Activated T-helper 17 cell treated with anti-CD3 and anti-CD28 coated beads, Interleukin-2, amount 50 U/mL, for 72 hours (primary cell): ENCODE data around the gene MSANTD7. TPM values are rescaled to one million over a fixed set of nuclear protein-coding genes. Genes with fewer than 3 reads are reported as not detected.
A peak's percentile ranks its signal among the peaks of the same experiment; 100 is the strongest.
"Not testable (repeated sequence)": the region's sequence is repeated elsewhere in the genome, so short reads cannot be mapped to it uniquely, and the experiment has no call there.

Experiments used
- ATAC-seq: fragments of 150-1000 bp; cut with Tn5 transposase; replicated peaks from 2 replicates; pipeline ENCODE4 v1.10.0; 2021; ENCODE audit warnings: mild to moderate bottlenecking, moderate library complexity
- H3K27ac Mint-ChIP-seq: one replicate; pipeline ENCODE4 v1.8.0; 2022; ENCODE audit warnings: mixed read lengths
- H3K27me3 Mint-ChIP-seq: one replicate; pipeline ENCODE4 v1.8.0; 2022; ENCODE audit warnings: mixed read lengths
- H3K36me3 Mint-ChIP-seq: one replicate; pipeline ENCODE4 v1.8.0; 2022; ENCODE audit warnings: low read depth, mild to moderate bottlenecking, mixed read lengths
- H3K4me1 Mint-ChIP-seq: one replicate; pipeline ENCODE4 v1.8.0; 2022; ENCODE audit warnings: mixed read lengths
- H3K4me3 Mint-ChIP-seq: one replicate; pipeline ENCODE4 v1.8.0; 2022; ENCODE audit warnings: mild to moderate bottlenecking, mixed read lengths
- H3K9me3 Mint-ChIP-seq: one replicate; pipeline ENCODE4 v1.8.0; 2022; ENCODE audit warnings: mixed read lengths
- total RNA-seq, 2 donors: library from RNA; stranded (reverse); gene quantifications; one replicate each; pipeline ENCODE4 v1.2.3, GENCODE V29; 2022

The MSANTD7 gene
- total RNA-seq, result 10 to 100 TPM; 15.7 to 23.4 TPM

DNA sequence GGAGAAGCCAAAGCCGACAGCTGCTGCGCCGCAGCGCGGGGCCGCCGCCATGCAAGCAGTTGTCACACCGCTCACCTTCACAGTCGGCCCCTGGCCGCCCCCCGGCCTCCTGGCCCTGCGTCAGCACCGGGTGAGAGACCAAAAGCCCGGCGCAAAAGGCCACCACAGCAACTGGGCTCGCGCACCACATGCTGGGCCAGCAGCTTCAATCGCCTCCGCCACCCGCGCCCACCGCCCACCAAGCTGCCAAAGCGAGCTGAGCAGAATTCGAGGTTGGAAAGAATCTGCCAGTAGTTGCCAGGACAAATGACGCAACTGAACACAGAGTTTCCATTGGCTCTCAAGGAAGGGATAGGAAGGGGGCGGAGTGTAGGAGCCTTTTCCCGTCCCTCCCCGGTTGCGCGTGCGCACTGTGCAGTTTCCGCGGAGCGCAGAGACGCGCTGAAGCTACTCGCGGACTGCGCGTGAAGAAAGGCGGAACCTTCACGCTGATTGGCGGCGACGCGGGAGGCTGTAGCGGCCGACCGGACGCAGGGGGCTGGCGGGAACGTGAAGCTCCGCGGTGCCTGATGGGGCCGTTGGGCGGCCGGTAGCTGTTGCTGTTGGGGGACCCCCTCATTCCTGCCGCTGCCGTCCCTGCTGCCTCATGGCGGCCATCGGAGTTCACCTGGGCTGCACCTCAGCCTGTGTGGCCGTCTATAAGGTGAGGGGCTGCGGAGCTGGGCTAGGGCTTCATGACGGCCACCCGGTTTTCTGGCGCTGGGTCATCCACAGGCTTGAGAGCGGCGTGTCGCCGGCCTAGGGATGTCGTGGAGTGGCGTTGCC, at the start of gene MSANTD7, which contains the start of the genes CDNF and HSPA14:
MSANTD7 (plus strand) TSS at position 550 of the 825 bp plus-strand sequence. CDS start 3,979 bp downstream, outside the sequence.
CDNF (minus strand) TSS at position 281 of the 825 bp plus-strand sequence; CDS start at position 190, 91 bp downstream.
HSPA14 (plus strand) TSS at position 550 of the 825 bp plus-strand sequence; CDS start at position 647, 97 bp downstream.
- peak; percentile 96 for ATAC-seq
- Mint-ChIP-seq H3K27ac (peak within 1 kb of the TSS; percentile 93), H3K9me3 (no peaks in the 10 kb centered on the region), H3K4me3 (peak within 1 kb of the TSS; percentile 79), H3K4me1 (peaks cover 14% of the 10 kb centered on the region), H3K27me3 (no peaks in the 10 kb centered on the region), H3K36me3 (peaks cover 48% of the 10 kb centered on the region)

- H3K4me3 Mint-ChIP-seq, result no peak overlapping the region
- no peaks in the 10 kb centered on the region for H3K27me3 Mint-ChIP-seq
- no peaks in the 10 kb centered on the region for H3K4me1 Mint-ChIP-seq
- H3K9me3 Mint-ChIP-seq, result no peaks in the 10 kb centered on the region
- ATAC-seq, result no peak
- no peak overlapping the region for H3K27ac Mint-ChIP-seq
- H3K36me3 Mint-ChIP-seq, result no peaks in the 10 kb centered on the region
Observed at GRCh38 chr10:14798636-14799035, 39.5 kb upstream of the MSANTD7 start.

DNA sequence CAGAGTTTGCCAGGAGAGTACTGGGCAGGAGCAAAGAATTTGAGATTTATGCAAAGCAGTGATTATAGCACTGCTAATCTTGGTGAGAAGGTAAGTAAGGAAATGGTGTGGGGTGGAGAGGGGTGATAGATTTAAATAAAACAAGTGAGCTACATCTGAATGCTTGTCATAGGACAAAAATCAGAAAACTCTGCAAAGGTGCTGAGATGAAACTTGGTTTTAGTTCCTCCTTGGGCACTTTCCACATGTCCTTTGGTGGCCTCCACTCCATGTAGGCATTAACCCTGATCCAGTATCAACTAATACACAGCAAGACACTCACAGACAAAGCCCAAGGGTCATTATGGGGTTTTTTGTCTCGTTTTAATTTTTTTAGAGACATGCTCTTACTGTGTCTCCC, 37.7 kb upstream of the MSANTD7 start:
- Mint-ChIP-seq H3K27ac (no peak overlapping the region), H3K4me3 (no peak overlapping the region), H3K4me1 (no peaks in the 10 kb centered on the region), H3K36me3 (no peaks in the 10 kb centered on the region), H3K27me3 (no peaks in the 10 kb centered on the region), H3K9me3 (no peaks in the 10 kb centered on the region)
- no peak for ATAC-seq

GRCh38 chr10:14801723-14802122, 36.4 kb upstream of the MSANTD7 start:
- Mint-ChIP-seq H3K36me3 (no peaks in the 10 kb centered on the region), H3K4me3 (no peak overlapping the region), H3K4me1 (no peaks in the 10 kb centered on the region), H3K27ac (no peak overlapping the region), H3K9me3 (no peaks in the 10 kb centered on the region), H3K27me3 (no peaks in the 10 kb centered on the region)
- no peak for ATAC-seq

DNA sequence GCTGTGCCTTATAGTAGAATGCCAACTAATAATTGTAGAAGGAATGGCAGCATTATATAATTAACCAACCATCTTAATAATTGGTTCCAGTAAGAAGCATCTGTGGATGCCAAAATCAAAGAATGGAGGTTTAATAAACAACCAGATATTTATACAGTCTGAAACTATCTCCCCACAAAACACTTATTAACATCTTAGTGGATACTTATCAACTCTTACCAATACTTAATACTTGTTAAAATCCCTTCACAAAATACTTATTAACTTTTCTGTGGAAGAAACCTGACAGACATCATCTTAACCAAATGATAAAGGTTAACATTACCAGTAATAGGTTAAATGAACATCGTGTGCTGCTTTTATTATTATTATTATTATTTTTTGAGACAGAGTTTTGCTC, 34.3 kb upstream of the MSANTD7 start:
- Mint-ChIP-seq H3K9me3 (no peaks in the 10 kb centered on the region), H3K36me3 (no peaks in the 10 kb centered on the region), H3K4me3 (no peak overlapping the region), H3K27ac (no peak overlapping the region), H3K27me3 (no peaks in the 10 kb centered on the region), H3K4me1 (no peaks in the 10 kb centered on the region)
- no peak for ATAC-seq

DNA sequence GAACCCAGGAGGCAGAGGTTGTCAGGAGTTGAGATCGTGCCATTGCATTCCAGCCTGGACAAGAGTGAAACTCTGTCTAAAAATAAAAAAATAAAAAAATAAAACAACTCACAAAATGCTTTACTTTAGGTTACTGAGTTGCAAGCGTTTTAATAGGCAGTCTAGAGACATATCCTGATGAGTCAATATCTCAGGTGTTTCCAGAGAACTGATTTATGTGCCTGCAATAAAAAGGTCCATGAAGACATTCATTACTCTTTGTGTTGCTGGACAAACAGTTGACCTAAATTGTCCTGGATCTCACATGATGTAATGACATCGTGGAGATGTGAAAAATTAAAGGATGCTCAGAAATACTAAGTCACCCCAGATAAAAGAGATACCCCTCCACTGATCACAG, 31.8 kb upstream of the MSANTD7 start:
- no peak for ATAC-seq
- Mint-ChIP-seq H3K27ac (no peak overlapping the region), H3K36me3 (no peaks in the 10 kb centered on the region), H3K4me3 (no peak overlapping the region), H3K4me1 (peaks cover 3% of the 10 kb centered on the region), H3K9me3 (no peaks in the 10 kb centered on the region), H3K27me3 (no peaks in the 10 kb centered on the region)

- Mint-ChIP-seq H3K27ac (peak overlapping the region; percentile 71), H3K4me3 (peak overlapping the region; percentile 63), H3K4me1 (peaks cover 9% of the 10 kb centered on the region), H3K9me3 (no peaks in the 10 kb centered on the region), H3K27me3 (no peaks in the 10 kb centered on the region), H3K36me3 (no peaks in the 10 kb centered on the region)
- ATAC-seq, result peak; percentile 57
Observed at GRCh38 chr10:14810969-14811953, 26.8 kb upstream of the MSANTD7 start.

- H3K36me3 Mint-ChIP-seq, result no peaks in the 10 kb centered on the region
- H3K27ac Mint-ChIP-seq, result peak overlapping the region; percentile 71
- H3K4me1 Mint-ChIP-seq, result peaks cover 9% of the 10 kb centered on the region
- H3K27me3 Mint-ChIP-seq, result no peaks in the 10 kb centered on the region
- ATAC-seq, result peak; percentile 79
- no peaks in the 10 kb centered on the region for H3K9me3 Mint-ChIP-seq
- H3K4me3 Mint-ChIP-seq, result peak overlapping the region; percentile 63
Observed at GRCh38 chr10:14812271-14812670, 25.8 kb upstream of the MSANTD7 start.

DNA sequence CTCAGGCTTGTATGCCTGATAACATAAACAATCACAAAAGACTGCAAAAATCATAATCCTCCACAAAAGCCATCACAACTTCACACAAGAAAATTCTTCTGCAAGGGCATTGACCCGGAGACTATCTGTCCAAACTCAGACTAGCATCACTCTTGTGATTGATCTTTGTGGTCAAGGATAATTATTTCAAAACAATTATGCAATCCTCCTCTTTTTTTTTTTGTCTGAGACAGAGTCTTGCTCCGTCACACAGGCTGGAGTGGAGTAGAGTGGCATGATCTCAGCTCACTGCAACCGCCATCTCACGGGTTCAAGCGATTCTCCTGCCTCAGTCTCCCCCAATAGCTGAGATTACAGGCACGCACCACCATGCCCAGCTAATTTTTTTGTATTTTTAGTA, 22.4 kb upstream of the MSANTD7 start:
- Mint-ChIP-seq H3K27ac (no peak overlapping the region), H3K4me1 (peaks cover 9% of the 10 kb centered on the region), H3K4me3 (no peak overlapping the region), H3K36me3 (no peaks in the 10 kb centered on the region), H3K9me3 (no peaks in the 10 kb centered on the region), H3K27me3 (no peaks in the 10 kb centered on the region)
- no peak for ATAC-seq

GRCh38 chr10:14816717-14817116, 21.4 kb upstream of the MSANTD7 start:
- H3K4me3 Mint-ChIP-seq, H3K36me3 Mint-ChIP-seq, H3K9me3 Mint-ChIP-seq, ATAC-seq, H3K27me3 Mint-ChIP-seq, H3K27ac Mint-ChIP-seq, H3K4me1 Mint-ChIP-seq: not testable (repeated sequence)

DNA sequence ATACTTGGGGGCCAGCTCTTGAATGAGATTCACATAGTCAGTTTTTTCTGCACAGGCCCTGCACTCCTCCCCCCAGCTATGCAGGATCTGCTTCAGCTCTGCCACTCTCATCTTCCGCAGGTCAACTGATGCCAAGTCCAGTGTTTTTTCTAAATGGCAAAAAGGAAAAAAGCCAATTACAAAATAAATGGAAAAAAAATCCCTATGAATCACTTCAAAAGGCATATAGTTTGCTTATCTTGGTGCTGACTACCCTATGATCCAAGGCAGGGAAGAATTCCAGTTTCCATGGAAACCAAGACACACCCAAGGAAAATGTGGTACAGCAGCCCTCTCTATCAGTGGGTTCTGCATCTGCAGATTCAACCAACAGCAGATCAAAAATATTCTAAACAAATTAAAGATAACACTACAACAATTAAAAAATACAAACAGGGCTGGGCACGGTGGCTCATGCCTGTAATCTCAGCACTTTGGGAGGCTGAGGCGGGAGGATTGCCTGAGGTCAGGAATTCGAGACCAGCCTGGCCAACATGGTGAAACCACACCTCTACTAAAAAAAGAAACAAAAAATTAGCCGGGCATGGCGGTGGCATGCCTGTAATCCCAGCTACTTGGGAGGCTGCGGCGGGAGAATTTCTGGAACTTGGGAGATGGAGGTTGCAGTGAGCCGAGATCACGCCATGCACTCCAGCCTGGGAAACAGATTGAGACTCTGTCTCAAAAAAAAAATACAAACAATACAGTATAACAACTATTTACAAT, 17.9 kb upstream of the MSANTD7 start:
- no peaks in the 10 kb centered on the region for H3K36me3 Mint-ChIP-seq
- no peaks in the 10 kb centered on the region for H3K4me1 Mint-ChIP-seq
- H3K27ac Mint-ChIP-seq, result no peak overlapping the region
- no peaks in the 10 kb centered on the region for H3K27me3 Mint-ChIP-seq
- H3K9me3 Mint-ChIP-seq, result no peaks in the 10 kb centered on the region
- no peak overlapping the region for H3K4me3 Mint-ChIP-seq
- no peak for ATAC-seq

DNA sequence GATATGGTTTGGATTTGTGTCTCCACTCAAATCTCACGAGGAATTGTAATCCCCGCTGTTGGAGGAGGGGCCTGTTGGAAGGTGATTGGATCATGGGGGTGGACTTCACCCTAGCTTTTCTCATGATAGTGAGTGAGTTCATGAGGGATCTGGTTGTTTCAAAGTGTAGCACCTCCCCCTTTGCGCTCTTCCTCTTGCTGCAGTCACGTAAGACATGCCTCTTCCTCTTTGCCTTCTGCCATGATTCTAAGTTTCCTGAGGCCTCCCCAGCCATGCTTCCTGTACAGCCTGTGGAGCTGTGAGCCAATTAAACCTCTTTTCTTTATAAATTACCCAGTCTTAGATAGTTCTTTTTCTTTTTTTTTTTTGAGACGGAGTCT, 17.3 kb upstream of the MSANTD7 start:
- H3K9me3 Mint-ChIP-seq, result no peaks in the 10 kb centered on the region

DNA sequence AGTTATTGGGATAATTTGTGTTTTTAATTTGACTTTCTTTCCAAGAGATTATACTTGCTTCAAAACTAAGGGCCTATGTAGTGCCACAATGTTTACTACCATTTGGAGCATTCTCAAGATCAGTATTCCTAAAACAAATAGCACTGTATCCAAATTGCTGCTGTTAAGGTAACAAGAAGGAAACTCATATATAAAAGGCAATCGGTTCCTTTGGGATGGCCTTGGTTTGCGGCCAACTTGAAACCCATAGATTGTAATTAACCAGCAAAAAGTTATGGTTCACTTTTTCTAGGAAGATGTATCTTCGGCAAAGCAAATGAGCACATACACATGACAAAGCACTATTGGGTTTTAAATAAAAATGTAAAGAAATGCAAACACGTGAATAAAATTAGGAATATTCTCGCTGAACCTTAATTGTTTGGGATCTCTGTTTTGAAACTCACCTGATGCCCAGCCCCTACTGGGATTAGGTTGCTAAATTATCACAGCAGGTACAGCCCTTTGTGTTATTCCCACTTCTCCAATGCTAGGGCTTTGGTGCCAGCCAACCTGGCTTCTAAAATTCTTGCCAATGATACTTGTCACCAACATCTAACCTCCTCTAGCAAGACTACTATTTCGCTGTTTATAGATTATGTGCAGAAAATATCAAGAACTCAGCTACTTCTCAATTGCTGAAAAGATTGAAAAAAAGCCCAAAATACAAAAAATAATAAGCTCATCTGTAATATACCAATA, 16.3 kb upstream of the MSANTD7 start:
- H3K27ac Mint-ChIP-seq, result no peak overlapping the region
- H3K36me3 Mint-ChIP-seq, result no peaks in the 10 kb centered on the region
- no peak for ATAC-seq
- H3K4me1 Mint-ChIP-seq, result no peaks in the 10 kb centered on the region
- H3K4me3 Mint-ChIP-seq, result no peak overlapping the region
- no peaks in the 10 kb centered on the region for H3K27me3 Mint-ChIP-seq
- H3K9me3 Mint-ChIP-seq, result no peaks in the 10 kb centered on the region

More for the DNA sequence above, 17.3 kb upstream of the MSANTD7 start:
- no peaks in the 10 kb centered on the region for H3K4me1 Mint-ChIP-seq
- H3K4me3 Mint-ChIP-seq, result no peak overlapping the region
- no peaks in the 10 kb centered on the region for H3K27me3 Mint-ChIP-seq
- no peaks in the 10 kb centered on the region for H3K36me3 Mint-ChIP-seq
- no peak overlapping the region for H3K27ac Mint-ChIP-seq
- ATAC-seq, result no peak
